Stimulated activated CD4-positive, alpha-beta T cell treated with anti-CD3 and anti-CD28 coated beads, Interleukin-1b, Interleukin-23, amount 100 ng/mL, for 4 hours (primary cell): ENCODE data around the gene PTP4A2.

Experiments
- DNase-seq, 2 donors: peaks; one replicate each; pipeline ENCODE4 v3.0.0-alpha.2; 2020; ENCODE audit warnings: low read depth in 2 of 2

PTP4A2 gene

GRCh38 chr1:31888291-31888690 is 49.9 kb downstream of the PTP4A2 start:
- no peak for DNase-seq

- DNase-seq, result no peak
Observed at GRCh38 chr1:31886866-31887265, 51.3 kb downstream of the PTP4A2 start.

- no peak for DNase-seq
Observed at GRCh38 chr1:31885851-31886250, 52.3 kb downstream of the PTP4A2 start.

GRCh38 chr1:31883357-31883942 is 54.7 kb downstream of the PTP4A2 start:
- no peak for DNase-seq

GRCh38 chr1:31881688-31882000 is 56.5 kb downstream of the PTP4A2 start:
- DNase-seq, result no peak

- no peak for DNase-seq
Observed at GRCh38 chr1:31880957-31881687, 57.0 kb downstream of the PTP4A2 start.

- no peak for DNase-seq
Observed at GRCh38 chr1:31879981-31880608, 58.1 kb downstream of the PTP4A2 start.

- no peak for DNase-seq
Observed at GRCh38 chr1:31878058-31878457, 60.1 kb downstream of the PTP4A2 start.

- DNase-seq, result no peak
Observed at GRCh38 chr1:31877544-31877943, 60.6 kb downstream of the PTP4A2 start.

- no peak for DNase-seq
Observed at GRCh38 chr1:31875636-31876236, 62.4 kb downstream of the PTP4A2 start.

- no peak for DNase-seq
Observed at GRCh38 chr1:31874942-31875341, 63.2 kb downstream of the PTP4A2 start.

- no peak for DNase-seq
Observed at GRCh38 chr1:31872658-31873636, 65.2 kb downstream of the PTP4A2 start.

- DNase-seq, result no peak
Observed at GRCh38 chr1:31871703-31872102, 66.5 kb downstream of the PTP4A2 start.

- DNase-seq, result no peak
Observed at GRCh38 chr1:31870086-31870736, 68.0 kb downstream of the PTP4A2 start.

- no peak for DNase-seq
Observed at GRCh38 chr1:31869449-31869848, 68.7 kb downstream of the PTP4A2 start.

GRCh38 chr1:31868862-31869261 is 69.3 kb downstream of the PTP4A2 start:
- DNase-seq, result no peak

- no peak for DNase-seq
Observed at GRCh38 chr1:31867546-31867945, 70.6 kb downstream of the PTP4A2 start.

GRCh38 chr1:31866450-31867032 is 71.6 kb downstream of the PTP4A2 start:
- DNase-seq, result no peak

GRCh38 chr1:31865728-31866449 is 72.3 kb downstream of the PTP4A2 start:
- no peak for DNase-seq

- DNase-seq, result no peak
Observed at GRCh38 chr1:31862071-31862470, 76.1 kb downstream of the PTP4A2 start.
